Brain microvascular endothelial cell (primary cell): ENCODE results near the gene GRIK1.

ENCODE experiments used
- DNase-seq: peaks from one replicate; pipeline ENCODE4 v3.0.0-alpha.2; 2020
- H3K27ac ChIP-seq: fragments of 250-450 bp; sonication (Bioruptor Pico); 2 replicates; pipeline ENCODE4 v1.5.1; 2020; ENCODE audit warnings: mild to moderate bottlenecking, moderate library complexity
- H3K27me3 ChIP-seq: fragments of 250-450 bp; sonication (Bioruptor Pico); replicated peaks from 2 replicates; pipeline ENCODE4 v1.5.1; 2020; ENCODE audit warnings: mild to moderate bottlenecking
- H3K36me3 ChIP-seq: fragments of 250-450 bp; sonication (Bioruptor Pico); replicated peaks from 2 replicates; pipeline ENCODE4 v1.5.1; 2020; ENCODE audit warnings: mild to moderate bottlenecking
- H3K4me3 ChIP-seq: 2 replicates; pipeline ENCODE4 v1.5.1; 2011; ENCODE audit warnings: low read depth, mild to moderate bottlenecking, control low read depth, low read length, moderate library complexity
- CTCF ChIP-seq: IDR thresholded peaks from 2 replicates; pipeline ENCODE4 v1.5.1; 2011; ENCODE audit warnings: low read depth, mild to moderate bottlenecking, moderate library complexity, low read length, control low read depth, inconsistent platforms; ENCODE audit errors: missing control alignments
- in situ Hi-C: cut with HindIII; loops from 2 replicates; pipeline ENCODE4 v1.10.0; 2017; ENCODE audit warnings: low sequenced_read_pairs, low pct_ligation_motif_present

Gene GRIK1

DNA sequence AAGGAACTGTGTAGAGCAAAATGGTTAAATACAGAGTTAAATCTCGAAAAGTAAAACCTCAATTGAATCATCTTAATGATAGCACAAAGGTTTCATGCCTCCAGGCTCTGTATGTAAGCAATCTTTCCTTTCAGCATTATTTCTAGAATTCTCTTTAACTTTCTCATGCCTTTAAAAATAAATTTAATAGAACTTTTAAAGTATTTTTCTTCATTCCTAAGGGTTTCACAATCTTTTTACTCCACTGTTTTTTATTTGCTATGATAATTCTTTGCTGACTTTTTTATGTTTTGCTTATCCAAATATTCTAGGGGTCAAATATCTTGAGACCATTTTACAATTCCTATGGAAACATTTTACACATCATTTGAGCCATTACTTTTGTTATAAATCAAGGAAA is 353.1 kb downstream of the GRIK1 start:
- H3K27ac ChIP-seq: no peak overlapping the region
- H3K4me3 ChIP-seq: no peak overlapping the region
- no peaks in the 10 kb centered on the region for H3K27me3 ChIP-seq
- no peak for DNase-seq
- no peaks in the 10 kb centered on the region for H3K36me3 ChIP-seq
- in situ Hi-C loops: no loop called here
- no peak for TF ChIP-seq CTCF

- Histone ChIP-seq H3K36me3 (no peaks in the 10 kb centered on the region), H3K4me3 (no peak overlapping the region), H3K27ac (no peak overlapping the region), H3K27me3 (no peaks in the 10 kb centered on the region)
- no peak for DNase-seq
- in situ Hi-C loops: no loop called here
- no peak for TF ChIP-seq CTCF
Measured at GRCh38 chr21:29585462-29585861, 354.3 kb downstream of the GRIK1 start.

DNA sequence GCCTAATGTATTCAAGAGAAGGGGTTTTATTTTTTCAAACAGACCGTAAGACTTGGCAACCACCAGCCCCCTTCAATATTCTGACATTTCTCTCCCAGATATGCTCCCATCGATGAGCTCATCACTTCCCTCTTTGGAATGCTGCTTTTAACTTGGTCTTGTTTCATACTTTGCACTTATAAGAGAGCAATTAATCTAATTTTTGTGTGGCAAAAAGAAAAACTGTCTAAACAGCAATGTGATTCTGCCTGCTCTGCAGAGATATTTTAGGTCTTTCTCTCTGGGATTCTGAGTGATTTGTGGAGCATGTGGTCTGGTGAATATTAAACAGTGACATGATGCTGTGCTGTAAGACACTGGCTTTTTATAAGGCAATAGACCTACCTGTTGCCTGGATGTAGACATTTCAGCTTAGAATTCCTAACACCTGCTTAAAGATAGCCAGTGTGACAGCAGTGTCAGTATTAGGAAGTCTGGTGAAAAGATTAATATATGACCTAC is 356.3 kb downstream of the GRIK1 start:
- in situ Hi-C loops: no loop called here
- no peak for DNase-seq
- H3K36me3 ChIP-seq: no peaks in the 10 kb centered on the region
- H3K27ac ChIP-seq: no peak overlapping the region
- H3K4me3 ChIP-seq: no peak overlapping the region
- H3K27me3 ChIP-seq: no peaks in the 10 kb centered on the region
- no peak for TF ChIP-seq CTCF

DNA sequence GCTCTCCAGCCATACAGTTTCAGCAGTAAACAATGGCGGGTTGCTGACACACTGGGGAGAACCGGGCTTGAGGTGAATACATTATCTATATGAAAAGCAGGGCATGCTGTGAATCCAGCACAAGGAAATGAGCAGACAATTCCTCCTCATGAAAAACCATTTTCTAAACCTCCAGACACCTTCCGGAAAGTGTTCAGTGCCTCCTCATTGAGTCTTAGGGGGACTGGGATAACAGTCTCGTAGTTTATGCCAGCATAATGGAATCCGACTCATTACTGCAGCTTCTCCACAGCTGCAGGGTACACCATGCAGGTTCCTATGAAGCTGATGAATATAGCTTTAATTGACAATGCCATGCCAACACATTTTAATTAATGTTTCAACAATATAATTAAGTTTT is 356.9 kb downstream of the GRIK1 start:
- in situ Hi-C loops: no loop called here
- Histone ChIP-seq H3K36me3 (no peaks in the 10 kb centered on the region), H3K4me3 (no peak overlapping the region), H3K27ac (no peak overlapping the region), H3K27me3 (no peaks in the 10 kb centered on the region)
- DNase-seq: no peak
- no peak for TF ChIP-seq CTCF

DNA sequence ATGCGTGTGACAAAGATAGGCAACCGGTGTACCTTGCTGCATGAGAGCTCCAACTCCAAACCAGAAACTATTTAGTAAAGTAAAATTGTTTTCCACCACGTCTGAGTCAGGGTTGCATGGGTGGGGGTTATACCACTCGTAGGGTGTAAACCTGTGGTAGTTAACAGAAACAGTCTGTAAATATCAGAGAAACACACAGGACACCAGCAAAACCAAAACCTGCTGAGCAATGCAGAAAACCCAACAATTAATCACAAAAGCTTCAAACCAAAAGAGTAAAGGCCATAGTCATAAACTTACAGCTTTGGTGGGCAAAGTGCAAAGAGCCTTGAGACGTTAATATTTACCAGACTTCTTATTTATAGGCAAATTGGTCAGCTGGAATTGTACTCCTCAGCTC is 358.4 kb downstream of the GRIK1 start:
- no peak for DNase-seq
- no peak overlapping the region for H3K27ac ChIP-seq
- no peaks in the 10 kb centered on the region for H3K27me3 ChIP-seq
- no peak overlapping the region for H3K4me3 ChIP-seq
- TF ChIP-seq CTCF: no peak
- in situ Hi-C loops: no loop called here
- no peaks in the 10 kb centered on the region for H3K36me3 ChIP-seq

GRCh38 chr21:29580732-29581285 is 359.0 kb downstream of the GRIK1 start:
- Histone ChIP-seq H3K36me3 (no peaks in the 10 kb centered on the region), H3K4me3 (no peak overlapping the region), H3K27ac (no peak overlapping the region), H3K27me3 (no peaks in the 10 kb centered on the region)
- DNase-seq: no peak
- TF ChIP-seq CTCF: no peak
- in situ Hi-C loops: no loop called here
